Upper lobe of left lung (tissue), 6 donors: ENCODE results near the gene TAMALIN. TPM values are rescaled to one million over a fixed set of nuclear protein-coding genes. Genes with fewer than 3 reads are reported as not detected.

Experiments used
- ATAC-seq, 2 donors: fragments of 200-7000 bp; cut with Tn5 transposase; one replicate each; pipeline ENCODE4 v1.9.1; 2022; ENCODE audit warnings: mild to moderate bottlenecking in 2 of 2, moderate library complexity in 2 of 2; ENCODE audit not compliant: low FRiP score in 2 of 2
- DNase-seq, 2 donors: peaks; one replicate each; pipeline ENCODE4 v3.0.0-alpha.2; 2019 to 2020
- H3K27ac ChIP-seq, 4 donors: fragments of 200-600 bp; sonication (generic); one replicate each; pipeline ENCODE4 v1.5.1; 2016 to 2019
- H3K27me3 ChIP-seq, 4 donors: fragments of 200-600 bp; sonication (generic); one replicate each; pipeline ENCODE4 v1.5.1; 2017 to 2019
- H3K36me3 ChIP-seq, 4 donors: fragments of 200-600 bp; sonication (generic); one replicate each; pipeline ENCODE4 v1.5.1; 2016 to 2019
- H3K4me1 ChIP-seq, 4 donors: fragments of 200-600 bp; sonication (generic); one replicate each; pipeline ENCODE4 v1.5.1; 2018 to 2019
- H3K4me3 ChIP-seq, 4 donors: fragments of 200-600 bp; sonication (generic); one replicate each; pipeline ENCODE4 v1.5.1; 2017 to 2019; ENCODE audit warnings: mild to moderate bottlenecking in 2 of 4, moderate library complexity in 1 of 4
- H3K9me3 ChIP-seq, 4 donors: fragments of 200-600 bp; sonication (generic); one replicate each; pipeline ENCODE4 v1.5.1; 2018 to 2019
- CTCF ChIP-seq, 6 experiments: fragments of 450-650 bp in 4 of 6; fragments of 200-600 bp in 2 of 6; sonication (generic) in 2 of 6; IDR thresholded peaks; one replicate each; pipeline ENCODE4 v1.5.1; 2016 to 2019; ENCODE audit warnings: antibody characterized with exemption in 6 of 6
- EP300 ChIP-seq, 4 donors: sonication (generic); formaldehyde crosslinking; IDR thresholded peaks; one replicate each; pipeline ENCODE4 v1.5.1; 2017; ENCODE audit warnings: antibody characterized with exemption in 4 of 4, control low read depth in 2 of 4
- POLR2A ChIP-seq, 4 donors: fragments of 450-650 bp; IDR thresholded peaks; one replicate each; pipeline ENCODE4 v1.5.1; 2016 to 2017; ENCODE audit warnings: antibody characterized with exemption in 4 of 4, mild to moderate bottlenecking in 2 of 4
- POLR2AphosphoS5 ChIP-seq, 2 donors: sonication (generic); formaldehyde crosslinking; IDR thresholded peaks; one replicate each; pipeline ENCODE4 v1.5.1; 2017; ENCODE audit warnings: antibody characterized with exemption in 2 of 2
- WGBS, 2 donors: methylation state at CpG; one replicate each; pipeline ENCODE4 v1.1.5; 2017 to 2018; 5-methylcytosine and 5-hydroxymethylcytosine counted together
- total RNA-seq, 6 donors: library from RNA; depleted of rRNA in 4 of 6; stranded (reverse); fragments of >200 nt in 4 of 6; gene quantifications; one replicate each; pipeline versions ENCODE4 v1.1.0 to v1.2.1, GENCODE V29; 2016 to 2021
- donor health status: DM: no; HTN: no; CAD: no; lungs with moderate emphysema.
- donor health status: DM: no; HTN: yes; CAD: no; lungs with severe emphysema.

Gene TAMALIN
- total RNA-seq, 6 donors from 2014 or later = 52.3 to 170 (median 73.7) TPM

DNA sequence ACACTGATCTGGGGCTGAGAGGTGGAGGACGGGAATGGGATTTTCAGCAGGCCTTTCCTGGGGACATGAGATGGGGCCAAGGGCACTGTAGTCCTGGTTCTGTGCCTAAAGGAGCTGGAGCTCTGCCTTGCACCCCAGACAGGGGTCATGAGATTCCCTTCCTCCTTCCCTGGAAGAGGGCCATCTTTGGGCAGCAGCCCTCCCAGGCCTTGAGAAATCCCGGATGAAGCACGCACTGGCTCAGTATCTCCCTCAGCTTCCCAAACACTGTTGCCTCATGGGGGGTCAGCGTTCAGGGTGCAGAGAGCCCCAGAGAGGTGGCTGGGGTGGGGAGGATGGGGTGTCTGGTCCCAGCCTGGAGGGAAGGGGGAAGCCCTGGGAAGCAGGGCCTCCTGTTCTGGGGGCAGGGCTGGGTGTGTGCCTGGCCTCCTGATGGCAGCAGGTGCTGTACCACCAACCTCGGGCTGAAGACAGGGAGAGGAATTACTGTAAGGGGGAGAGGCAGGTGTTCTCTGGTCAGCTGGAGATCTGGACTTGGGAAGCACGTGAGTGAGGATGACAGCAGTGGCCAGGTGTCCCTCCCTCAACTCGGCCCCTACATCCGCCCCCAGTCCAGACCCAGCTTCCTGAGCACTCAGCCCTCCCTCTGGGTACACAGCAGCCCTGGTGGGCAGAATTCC, 36.1 kb downstream of the TAMALIN start:
- WGBS, 2 donors = 84 to 88% methylated on average over 7 to 8 of the region's 8 CpGs
- Histone ChIP-seq H3K9me3 (no peaks in the 10 kb centered on the region), H3K27ac (peak overlapping the region; percentile 88 to 92 (median 90)), H3K4me3 (no peak overlapping the region), H3K4me1 (peaks cover 52 to 69% (median 60%) of the 10 kb centered on the region in 4 donors), H3K36me3 (peaks cover 0 to 8% (median 0%) of the 10 kb centered on the region in 4 donors), H3K27me3 (no peaks in the 10 kb centered on the region)
- no peak for ATAC-seq
- no peak for DNase-seq
- TF ChIP-seq POLR2A (IDR thresholded peaks at IDR 0.05) (no peak), CTCF (IDR thresholded peaks at IDR 0.05) (no peak), POLR2AphosphoS5 (IDR thresholded peaks at IDR 0.05) (no peak), EP300 (IDR thresholded peaks at IDR 0.05) (no peak)

- Histone ChIP-seq H3K4me3 (peak overlapping the region in 1 of 4 donors; percentile 14), H3K27ac (peak overlapping the region; percentile 88 to 92 (median 90)), H3K4me1 (peaks cover 50 to 62% (median 54%) of the 10 kb centered on the region in 4 donors), H3K27me3 (no peaks in the 10 kb centered on the region), H3K9me3 (no peaks in the 10 kb centered on the region), H3K36me3 (peaks cover 0 to 8% (median 0%) of the 10 kb centered on the region in 4 donors)
- DNase-seq (peak in 1 of 2 donors; percentile 83), ATAC-seq (peak; percentile 11 to 47)
- no peak for TF ChIP-seq CTCF (IDR thresholded peaks at IDR 0.05)
- no peak for TF ChIP-seq POLR2AphosphoS5 (IDR thresholded peaks at IDR 0.05)
- peak in 1 of 4 donors; percentile 25 for TF ChIP-seq EP300 (IDR thresholded peaks at IDR 0.05)
- no peak for TF ChIP-seq POLR2A (IDR thresholded peaks at IDR 0.05)
- 72 to 73% methylated on average over 16 to 17 of the region's 21 CpGs for WGBS, 2 donors
These were observed 36.9 kb downstream of the TAMALIN start for GRCh38 chr12:52043386-52044212.

DNA sequence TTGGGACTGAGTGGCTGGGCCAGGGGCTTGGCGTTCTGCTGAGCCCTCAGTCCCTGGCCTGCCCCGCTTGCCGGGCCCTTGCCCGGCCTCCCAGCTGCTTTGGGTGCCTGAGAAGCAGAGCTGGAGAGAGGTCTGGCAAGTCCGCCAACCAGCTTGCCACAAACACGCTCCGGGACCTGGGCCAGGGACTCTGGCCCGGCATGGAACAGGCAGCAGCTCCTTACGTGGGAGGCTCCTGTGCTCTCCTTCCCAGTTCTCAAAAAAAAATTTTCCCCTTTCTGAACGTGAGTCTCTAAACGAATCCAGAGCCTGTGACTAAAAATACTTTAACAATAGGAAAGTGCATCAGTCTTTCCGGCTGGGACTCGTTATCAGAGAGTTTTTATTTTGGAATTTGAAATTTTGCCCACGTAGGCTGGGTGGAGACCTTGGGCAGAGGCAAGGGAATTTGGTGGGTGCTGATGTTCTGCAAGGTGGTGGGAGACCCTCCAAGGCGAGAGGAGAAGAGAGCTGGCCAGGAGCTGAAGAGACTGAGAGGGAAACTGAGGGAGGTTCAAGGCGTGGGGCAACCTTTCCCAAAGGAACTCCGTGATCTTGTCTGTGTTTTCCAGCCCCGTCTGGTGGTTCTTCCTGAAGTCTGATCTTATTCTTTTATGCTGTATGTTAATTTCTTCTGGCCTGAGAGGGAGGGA, 37.7 kb downstream of the TAMALIN start:
- no peaks in the 10 kb centered on the region for H3K9me3 ChIP-seq
- H3K4me3 ChIP-seq = peak overlapping the region in 1 of 4 donors; percentile 14
- peak in 2 of 4 donors; percentile 37 to 55 for TF ChIP-seq POLR2A (IDR thresholded peaks at IDR 0.05)
- peak in 1 of 4 donors; percentile 20 for TF ChIP-seq EP300 (IDR thresholded peaks at IDR 0.05)
- no peak for TF ChIP-seq CTCF (IDR thresholded peaks at IDR 0.05)
- peak; percentile 22 to 62 for TF ChIP-seq POLR2AphosphoS5 (IDR thresholded peaks at IDR 0.05)
- H3K36me3 ChIP-seq = peaks cover 0 to 8% (median 0%) of the 10 kb centered on the region in 4 donors
- no peaks in the 10 kb centered on the region for H3K27me3 ChIP-seq
- H3K27ac ChIP-seq = peak overlapping the region; percentile 88 to 92 (median 90)
- ATAC-seq (peak; percentile 64 to 71), DNase-seq (peak; percentile 62 to 89)
- H3K4me1 ChIP-seq = peaks cover 48 to 57% (median 52%) of the 10 kb centered on the region in 4 donors
- WGBS, 2 donors = 43 to 49% methylated on average over 14 to 18 of the region's 18 CpGs

GRCh38 chr12:52045794-52046199, 39.1 kb downstream of the TAMALIN start:
- WGBS, 2 donors = 19% methylated on average over 4 of the region's 4 CpGs; no CpG with 5 or more reads in 1 of the 2 donors
- TF ChIP-seq POLR2AphosphoS5 (IDR thresholded peaks at IDR 0.05) = peak in 1 of 2 donors; percentile 47
- TF ChIP-seq EP300 (IDR thresholded peaks at IDR 0.05) = peak in 1 of 4 donors; percentile 13
- no peak for TF ChIP-seq CTCF (IDR thresholded peaks at IDR 0.05)
- TF ChIP-seq POLR2A (IDR thresholded peaks at IDR 0.05) = peak in 1 of 4 donors; percentile 51
- Histone ChIP-seq H3K4me3 (no peak overlapping the region), H3K9me3 (no peaks in the 10 kb centered on the region), H3K36me3 (peaks cover 0 to 8% (median 0%) of the 10 kb centered on the region in 4 donors), H3K4me1 (peaks cover 61 to 69% (median 64%) of the 10 kb centered on the region in 4 donors), H3K27ac (peak overlapping the region; percentile 88 to 92 (median 90)), H3K27me3 (no peaks in the 10 kb centered on the region)
- DNase-seq (peak; percentile 71 to 84), ATAC-seq (peak; percentile 22 to 34)
